Suprapubic skin (tissue), 4 donors: ENCODE results near the gene CHRNE.

Source experiments
- EP300 ChIP-seq: sonication (generic); formaldehyde crosslinking; IDR thresholded peaks from one replicate; pipeline ENCODE4 v1.6.1; 2017; ENCODE audit warnings: antibody characterized with exemption
- POLR2A ChIP-seq, 2 donors: fragments of 450-650 bp; IDR thresholded peaks; one replicate each; pipeline ENCODE4 v1.6.1; 2017; ENCODE audit warnings: antibody characterized with exemption in 2 of 2, mild to moderate bottlenecking in 2 of 2, moderate library complexity in 2 of 2
- POLR2AphosphoS5 ChIP-seq, 3 donors: sonication (generic); formaldehyde crosslinking; IDR thresholded peaks; one replicate each; pipeline ENCODE4 v1.6.1; 2017; ENCODE audit warnings: antibody characterized with exemption in 3 of 3
- TF ChIP-seq, protein P1 (sequence below), 2 donors: fragments of 200-600 bp in 1 of 2; fragments of 450-650 bp in 1 of 2; sonication (generic) in 1 of 2; IDR thresholded peaks; one replicate each; pipeline ENCODE4 v1.5.1; 2016 to 2019; ENCODE audit warnings: antibody characterized with exemption in 2 of 2, mild to moderate bottlenecking in 1 of 2, moderate library complexity in 1 of 2

DNA sequence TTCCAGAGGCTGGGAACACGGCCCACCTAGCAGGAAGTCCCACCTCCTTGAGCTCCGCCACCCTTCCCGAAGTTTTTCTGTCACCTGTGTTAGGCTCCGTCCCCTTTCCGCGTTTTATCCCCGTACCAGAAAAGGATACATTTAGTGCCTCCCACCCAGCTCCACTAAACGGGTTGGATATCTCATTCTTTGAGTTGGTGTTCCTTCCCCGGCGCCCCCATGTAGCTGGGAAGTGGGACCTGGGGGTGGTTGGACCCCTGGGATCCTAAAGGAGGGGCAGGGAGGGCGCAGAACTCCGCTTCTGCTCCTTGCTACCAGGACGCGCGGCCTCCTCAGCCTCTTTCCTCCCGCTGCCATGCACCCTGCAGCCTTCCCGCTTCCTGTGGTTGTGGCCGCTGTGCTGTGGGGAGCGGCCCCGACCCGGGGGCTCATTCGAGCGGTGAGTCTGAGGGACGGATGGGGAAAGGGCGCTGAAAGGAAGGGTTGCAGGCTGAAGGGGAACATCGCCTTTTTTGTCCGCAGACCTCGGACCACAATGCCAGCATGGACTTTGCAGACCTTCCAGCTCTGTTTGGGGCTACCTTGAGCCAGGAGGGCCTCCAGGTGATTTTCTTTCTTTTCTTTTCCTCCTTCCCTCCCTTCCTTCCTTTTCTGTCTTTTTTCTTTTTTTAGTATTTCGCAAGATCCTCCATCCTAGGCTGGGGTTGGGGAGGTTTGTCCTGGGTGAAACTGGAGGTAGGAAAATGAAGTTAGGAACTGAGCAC is 37.8 kb upstream of the CHRNE start:
- TF ChIP-seq POLR2A (IDR thresholded peaks at IDR 0.05) (no peak), POLR2AphosphoS5 (IDR thresholded peaks at IDR 0.05) (no peak), EP300 (no peak)
- TF ChIP-seq, protein P1, sequence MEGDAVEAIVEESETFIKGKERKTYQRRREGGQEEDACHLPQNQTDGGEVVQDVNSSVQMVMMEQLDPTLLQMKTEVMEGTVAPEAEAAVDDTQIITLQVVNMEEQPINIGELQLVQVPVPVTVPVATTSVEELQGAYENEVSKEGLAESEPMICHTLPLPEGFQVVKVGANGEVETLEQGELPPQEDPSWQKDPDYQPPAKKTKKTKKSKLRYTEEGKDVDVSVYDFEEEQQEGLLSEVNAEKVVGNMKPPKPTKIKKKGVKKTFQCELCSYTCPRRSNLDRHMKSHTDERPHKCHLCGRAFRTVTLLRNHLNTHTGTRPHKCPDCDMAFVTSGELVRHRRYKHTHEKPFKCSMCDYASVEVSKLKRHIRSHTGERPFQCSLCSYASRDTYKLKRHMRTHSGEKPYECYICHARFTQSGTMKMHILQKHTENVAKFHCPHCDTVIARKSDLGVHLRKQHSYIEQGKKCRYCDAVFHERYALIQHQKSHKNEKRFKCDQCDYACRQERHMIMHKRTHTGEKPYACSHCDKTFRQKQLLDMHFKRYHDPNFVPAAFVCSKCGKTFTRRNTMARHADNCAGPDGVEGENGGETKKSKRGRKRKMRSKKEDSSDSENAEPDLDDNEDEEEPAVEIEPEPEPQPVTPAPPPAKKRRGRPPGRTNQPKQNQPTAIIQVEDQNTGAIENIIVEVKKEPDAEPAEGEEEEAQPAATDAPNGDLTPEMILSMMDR (IDR thresholded peaks at IDR 0.05): no peak
